Ovary (tissue), 3 donors: Measurements from ENCODE around the gene VAPA.

ENCODE experiments used
- CTCF ChIP-seq, 3 donors: fragments of 450-650 bp in 2 of 3; fragments of 200-600 bp in 1 of 3; IDR thresholded peaks; one replicate each; pipeline versions ENCODE4 v1.5.1 to v1.8.0; 2016 to 2022; ENCODE audit warnings: antibody characterized with exemption in 3 of 3, mild to moderate bottlenecking in 1 of 3
- EP300 ChIP-seq: sonication (generic); formaldehyde crosslinking; IDR thresholded peaks from one replicate; pipeline ENCODE4 v1.6.1; 2017; ENCODE audit warnings: antibody characterized with exemption
- POLR2A ChIP-seq: fragments of 450-650 bp; IDR thresholded peaks from one replicate; pipeline ENCODE4 v1.6.1; 2017; ENCODE audit warnings: antibody characterized with exemption, mild to moderate bottlenecking, moderate library complexity
- donor health status: DM: no; HTN: no; CAD: no.

- no peak for TF ChIP-seq CTCF (IDR thresholded peaks at IDR 0.05)
- TF ChIP-seq POLR2A: no peak
- no peak for TF ChIP-seq EP300
These were observed 61.8 kb downstream of the VAPA start for GRCh38 chr18:9975658-9976057.
